Measurements from ENCODE around the gene SLC9A8. TPM values are rescaled to one million over a fixed set of nuclear protein-coding genes. Genes with fewer than 3 reads are reported as not detected.
A peak's percentile ranks its signal among the peaks of the same experiment; 100 is the strongest.

Gene SLC9A8
- total and polyA plus RNA-seq, 2 of the 4 experiments (the other 2 are of a cell fraction): 4.1 to 5.0 TPM

DNA sequence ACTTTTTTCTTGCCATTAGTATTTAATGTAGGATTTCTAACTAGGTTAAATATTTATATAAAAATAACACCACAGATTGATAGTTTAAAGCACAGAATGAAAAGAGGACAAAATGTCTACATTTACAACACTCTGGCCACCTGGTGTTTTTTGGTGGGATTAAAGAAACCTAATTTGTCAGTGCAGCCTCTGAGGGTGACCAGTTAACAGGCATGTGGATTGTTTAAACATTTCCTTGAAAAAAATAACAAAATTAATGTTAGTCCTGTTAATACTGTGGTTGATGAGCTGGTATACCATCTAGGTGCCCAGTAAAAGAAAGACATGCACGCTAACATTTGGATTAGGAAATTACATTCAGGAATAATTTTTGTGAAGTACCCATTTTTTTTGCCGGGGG, 8.8 kb downstream of the SLC9A8 start:
- H4K91ac ChIP-seq (ENCODE audit: insufficient read depth, low read depth, low read length): no peak overlapping the region
- 0 out of 2 replicates have a peak, but pooled peaks cover 5% of the 10 kb centered on the region for H3K9me1 ChIP-seq (ENCODE audit: insufficient read depth, low read length)
- no peak overlapping the region for H2BK120ac ChIP-seq (ENCODE audit: low read depth, low read length)
- in situ Hi-C loops (cut with MboI; ENCODE audit: low sequenced_read_pairs) (no loop called here), dilution Hi-C loops (cut with HindIII; ENCODE audit: low sequenced_read_pairs, unreplicated experiment) (no loop called here), intact Hi-C loops (cut with micrococcal nuclease) (loop anchor here (1.0 kb wide), 1 partner anchor 210 kb away; no protein-coding TSS in a partner anchor)
- H2BK5ac ChIP-seq (ENCODE audit: low read depth, low read length, poor library complexity, severe bottlenecking): no peak overlapping the region
- H3K79me1 ChIP-seq (ENCODE audit: low read depth in 1 of 2, low read length in 2 of 2): peaks cover 5 to 22% of the 10 kb centered on the region in 2 experiments; a peak in 3 of 4 replicates
- POLR2A ChIA-PET (ENCODE audit: unreplicated experiment): no interaction called here
- no peak overlapping the region for H4K5ac ChIP-seq (ENCODE audit: low read depth, low read length)
- no peak overlapping the region for H2AK9ac ChIP-seq (replicated peaks; ENCODE audit: low read depth, low read length, poor library complexity)
- peak overlapping the region; percentile 48; the same call in 1 of the 2 replicates for H3K4me2 ChIP-seq (ENCODE audit: low read depth, low read length)
- no peak overlapping the region for H2BK20ac ChIP-seq (ENCODE audit: low read depth, low read length)
- DNase-seq (no peak), ATAC-seq (ENCODE audit: low read depth) (peak; percentile 69)
- H3K23ac ChIP-seq (ENCODE audit: low read depth, low read length): no peak overlapping the region
- WGBS, 2 experiments (ENCODE audit: extremely low coverage in 2 of 2, insufficient read length in 1 of 2): no CpG with 5 or more reads among the region's 2 CpGs
- no TSS peak for BruUV-seq (replicated peaks)
- no peak overlapping the region for H2AFZ ChIP-seq (replicated peaks; ENCODE audit: low read length, poor library complexity)
- peaks cover 11% of the 10 kb centered on the region for H3K4me1 ChIP-seq (ENCODE audit: control insufficient read depth, insufficient read depth, low read length)
- no peak overlapping the region for H3K9ac ChIP-seq (ENCODE audit: low read depth, low read length)
- no peaks in the 10 kb centered on the region for H3K27me3 ChIP-seq (ENCODE audit: control insufficient read depth, insufficient read depth, low read length)
- no peak overlapping the region for H3K27ac ChIP-seq (ENCODE audit: insufficient read depth, low read length)
- H3K36me3 ChIP-seq (ENCODE audit: control insufficient read depth, insufficient read depth, low read length): peaks cover 15% of the 10 kb centered on the region
- no peak overlapping the region for H2BK15ac ChIP-seq (ENCODE audit: low read depth, low read length)
- H3K9me3 ChIP-seq (ENCODE audit: control insufficient read depth, insufficient read depth, low read length): no peaks in the 10 kb centered on the region
- no peak overlapping the region for H3K18ac ChIP-seq (ENCODE audit: low read depth, low read length)
- H3K4me3 ChIP-seq (ENCODE audit: insufficient read depth, low read depth, low read length): no peak overlapping the region
- H4K8ac ChIP-seq (ENCODE audit: low read depth in 2 of 2, low read length in 2 of 2): no peak overlapping the region
- H3K4ac ChIP-seq (ENCODE audit: low read depth, low read length): no peak overlapping the region
- no peak overlapping the region for H3K56ac ChIP-seq (ENCODE audit: extremely low read depth, insufficient read depth, low read length)
- CTCF ChIA-PET: interaction anchor here (0.6 to 1.4 kb wide), 2 partner anchors 56 to 179 kb away, joined by 3 to 4 read pairs; no protein-coding TSS in a partner anchor
- no peak overlapping the region for H3K14ac ChIP-seq (replicated peaks; ENCODE audit: low read depth, low read length)
- no peak overlapping the region for H2AK5ac ChIP-seq (ENCODE audit: low read depth, low read length)
- peaks cover 5% of the 10 kb centered on the region; the same call in 1 of the 2 replicates for H4K20me1 ChIP-seq (ENCODE audit: insufficient read depth, low read length)
- TF ChIP-seq RFX5 (IDR thresholded peaks at IDR 0.05; ENCODE audit: low read depth, low read length): no peak
